ENCODE results near the gene ATP4B.
"Not testable (repeated sequence)": the region's sequence is repeated elsewhere in the genome, so short reads cannot be mapped to it uniquely, and the experiment has no call there.

ATP4B gene

DNA sequence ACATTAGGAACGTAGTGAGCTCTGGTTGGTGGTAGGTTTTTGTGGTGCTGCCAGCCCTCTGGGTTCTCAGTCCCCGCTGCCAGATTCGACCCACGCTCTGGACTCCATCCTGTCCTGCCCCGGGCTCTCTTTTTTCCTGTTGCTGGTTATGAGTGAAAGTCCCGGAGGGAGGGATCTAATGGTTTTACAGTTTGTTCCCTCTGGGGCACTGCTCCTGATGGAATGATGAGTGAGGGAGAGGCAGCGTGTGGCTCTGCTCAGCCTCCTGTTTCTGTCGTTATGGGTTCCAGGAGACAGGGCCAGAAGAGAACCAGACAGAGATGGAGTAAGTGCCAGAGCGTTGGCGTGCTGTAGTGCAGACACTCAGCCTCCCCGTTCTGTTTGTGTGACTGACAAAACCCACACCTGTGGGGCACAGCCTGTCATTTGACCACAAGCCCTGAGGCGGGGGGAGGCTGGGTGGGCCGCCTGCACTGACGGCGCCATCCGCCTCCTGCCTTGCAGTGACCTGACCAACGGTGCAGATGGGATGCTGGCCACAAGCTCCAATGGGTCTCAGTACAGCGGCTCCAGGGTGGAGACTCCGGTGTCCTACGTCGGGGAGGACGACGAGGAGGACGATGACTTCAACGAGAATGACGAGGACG lies 18.3 kb downstream of the ATP4B start:
- DNase-seq (ENCODE audit: low read depth): no peak

DNA sequence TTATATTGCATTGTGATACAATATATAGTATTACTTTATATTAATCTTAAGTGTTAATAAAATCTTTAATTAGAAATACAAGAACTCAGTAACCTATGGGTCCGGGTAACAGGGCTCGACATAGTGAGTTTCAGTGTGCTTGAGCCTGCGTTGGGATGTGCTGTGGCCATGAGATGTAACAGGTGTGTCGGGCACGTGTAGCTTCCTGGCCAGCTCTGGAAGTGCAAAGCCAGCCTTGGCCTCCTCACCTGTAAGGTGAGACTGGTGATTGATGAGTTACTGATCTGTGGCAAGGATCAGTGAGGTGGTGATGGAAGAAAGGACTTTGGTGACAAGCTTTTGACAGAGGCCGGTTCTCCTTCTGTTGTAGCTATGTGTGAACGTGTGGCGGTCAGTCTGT lies 19.2 kb downstream of the ATP4B start:
- no peak for DNase-seq (ENCODE audit: low read depth)

DNA sequence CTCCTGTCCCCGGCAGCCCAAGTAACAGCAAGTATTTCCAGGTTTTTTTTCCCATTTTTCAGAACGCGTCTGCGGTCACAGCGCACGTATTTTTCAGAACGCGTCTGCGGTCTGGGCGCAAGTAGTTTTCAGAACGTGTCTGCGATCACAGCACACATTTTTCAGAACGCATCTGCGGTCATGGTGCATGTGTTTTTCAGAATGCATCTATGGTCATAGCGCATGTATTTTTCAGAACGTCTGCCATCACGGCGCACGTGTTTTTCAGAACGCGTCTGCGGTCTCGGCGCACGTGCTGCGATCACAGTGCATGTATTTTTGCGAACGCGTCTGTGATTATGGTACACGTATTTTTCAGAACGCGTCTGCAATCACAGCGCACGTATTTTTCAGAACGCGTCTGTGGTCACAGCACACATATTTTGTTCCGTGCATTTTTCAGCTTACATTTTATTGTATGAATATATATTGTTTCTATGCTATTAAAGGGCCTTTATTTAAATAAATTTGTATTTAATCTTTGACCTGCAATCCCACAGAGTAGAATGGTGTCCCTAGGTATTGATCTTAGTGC lies 19.7 kb downstream of the ATP4B start:
- DNase-seq (ENCODE audit: low read depth): no peak

DNA sequence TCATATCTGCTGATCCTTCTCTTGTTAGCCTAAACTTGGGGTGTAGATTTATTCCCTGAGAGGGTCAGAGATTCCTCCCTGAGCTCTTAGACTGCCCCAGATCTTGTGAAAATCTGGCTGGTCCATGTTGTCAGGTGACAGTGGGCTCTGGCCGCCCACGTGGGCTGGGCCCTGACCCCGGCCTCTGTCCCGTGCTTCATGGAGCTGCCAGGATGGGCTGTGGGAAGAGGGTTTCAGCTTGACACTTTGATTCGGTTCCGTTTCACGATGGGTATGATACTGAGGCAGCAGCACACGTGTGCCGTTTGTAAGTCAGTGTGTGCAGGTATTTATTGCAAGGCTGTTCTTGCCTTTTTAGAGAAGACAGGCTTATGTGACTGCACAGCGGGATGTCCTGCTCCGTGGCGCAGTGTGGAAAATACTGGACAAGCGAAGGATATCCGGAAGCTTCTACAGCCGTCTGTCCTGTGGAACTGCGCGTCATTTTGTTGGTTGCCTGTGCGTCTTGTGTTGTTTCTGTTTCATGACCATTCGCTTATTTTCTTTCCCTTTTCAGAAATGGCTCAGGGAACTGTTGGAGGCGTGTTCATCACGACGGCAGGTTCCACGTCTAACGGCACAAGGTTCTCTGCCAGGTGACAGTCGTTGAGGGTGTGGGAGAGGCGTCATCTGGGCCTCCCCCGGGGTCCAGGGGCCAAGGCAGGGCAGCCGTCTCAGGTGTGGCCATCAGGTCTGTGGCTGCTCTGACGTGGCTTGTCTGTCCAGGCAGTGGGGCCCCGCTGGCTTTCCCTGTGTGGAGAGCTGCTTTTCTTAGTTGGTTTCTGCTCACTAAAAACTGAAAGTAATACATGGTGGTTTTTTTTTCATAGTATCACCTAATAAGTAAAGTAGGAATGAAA lies 20.5 kb downstream of the ATP4B start:
- no peak for DNase-seq (ENCODE audit: low read depth)

DNA sequence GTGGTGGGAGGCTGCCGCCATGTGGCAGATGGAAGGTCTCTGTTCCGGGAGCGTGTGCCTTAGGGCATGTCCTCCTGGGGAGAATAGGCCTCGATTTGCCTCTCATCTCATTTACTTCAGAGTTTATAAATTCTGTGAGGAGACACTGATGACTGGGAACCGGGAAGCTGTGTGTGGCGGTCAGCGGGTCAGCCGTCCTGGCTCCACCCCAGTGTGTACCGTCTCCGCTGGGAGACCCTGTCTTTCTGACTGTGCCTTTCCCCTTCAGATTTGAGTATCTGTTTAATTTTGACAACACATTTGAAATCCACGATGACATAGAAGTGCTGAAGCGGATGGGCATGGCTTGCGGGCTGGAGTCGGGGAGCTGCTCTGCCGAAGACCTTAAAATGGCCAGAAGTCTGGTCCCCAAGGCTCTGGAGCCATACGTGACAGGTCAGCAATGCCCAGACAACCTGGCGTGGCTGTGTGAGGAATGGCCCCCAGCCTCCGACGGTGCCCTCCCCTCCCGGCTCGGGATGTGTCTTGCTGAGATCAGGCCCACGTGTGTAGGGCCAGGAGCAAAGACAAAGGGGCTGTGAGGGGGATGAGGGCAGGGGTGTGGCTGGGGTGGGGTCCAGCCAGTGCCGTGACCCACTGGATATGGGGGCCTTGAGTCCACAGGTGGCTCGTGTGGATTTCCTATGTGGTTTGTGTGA lies 21.6 kb downstream of the ATP4B start:
- no peak for DNase-seq (ENCODE audit: low read depth)

DNA sequence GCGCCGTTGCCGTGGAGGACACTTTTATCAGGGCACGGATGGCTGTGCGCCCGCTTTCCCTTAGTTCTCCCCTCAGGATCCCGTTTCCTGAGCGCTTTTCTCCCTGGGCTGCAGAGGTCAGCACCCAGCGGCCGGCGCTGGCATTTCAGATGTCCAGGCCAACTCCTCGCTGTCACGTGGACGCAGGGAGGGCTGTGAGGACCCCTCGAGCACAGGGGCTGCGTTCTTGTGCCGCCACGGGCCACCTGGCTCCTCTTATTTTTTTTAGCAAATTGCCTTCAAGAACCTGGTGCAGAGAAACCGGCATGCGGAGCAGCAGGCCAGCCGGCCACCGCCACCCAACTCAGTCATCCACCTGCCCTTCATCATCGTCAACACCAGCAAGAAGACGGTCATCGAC lies 22.3 kb downstream of the ATP4B start:
- no peak for DNase-seq (ENCODE audit: low read depth)

DNA sequence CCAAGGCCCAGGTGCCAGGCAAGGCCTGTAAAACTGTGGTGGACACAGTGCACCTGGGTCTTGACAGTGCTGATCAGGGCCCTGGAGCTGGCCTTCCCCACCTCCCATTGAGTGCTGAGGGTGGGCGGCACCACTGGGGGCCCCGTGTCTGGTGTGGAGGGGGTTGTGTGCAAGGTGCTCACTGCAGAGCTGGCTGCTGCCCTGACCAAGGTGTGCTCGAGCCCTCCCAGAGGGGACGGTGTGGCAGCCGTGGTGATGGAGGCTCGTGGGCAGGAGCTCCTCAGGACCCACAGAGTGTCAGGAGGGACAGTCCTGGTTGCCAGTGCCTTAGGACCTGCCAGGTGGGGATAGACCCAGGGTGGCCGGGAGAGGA lies 23.0 kb downstream of the ATP4B start:
- DNase-seq (ENCODE audit: low read depth): no peak

DNA sequence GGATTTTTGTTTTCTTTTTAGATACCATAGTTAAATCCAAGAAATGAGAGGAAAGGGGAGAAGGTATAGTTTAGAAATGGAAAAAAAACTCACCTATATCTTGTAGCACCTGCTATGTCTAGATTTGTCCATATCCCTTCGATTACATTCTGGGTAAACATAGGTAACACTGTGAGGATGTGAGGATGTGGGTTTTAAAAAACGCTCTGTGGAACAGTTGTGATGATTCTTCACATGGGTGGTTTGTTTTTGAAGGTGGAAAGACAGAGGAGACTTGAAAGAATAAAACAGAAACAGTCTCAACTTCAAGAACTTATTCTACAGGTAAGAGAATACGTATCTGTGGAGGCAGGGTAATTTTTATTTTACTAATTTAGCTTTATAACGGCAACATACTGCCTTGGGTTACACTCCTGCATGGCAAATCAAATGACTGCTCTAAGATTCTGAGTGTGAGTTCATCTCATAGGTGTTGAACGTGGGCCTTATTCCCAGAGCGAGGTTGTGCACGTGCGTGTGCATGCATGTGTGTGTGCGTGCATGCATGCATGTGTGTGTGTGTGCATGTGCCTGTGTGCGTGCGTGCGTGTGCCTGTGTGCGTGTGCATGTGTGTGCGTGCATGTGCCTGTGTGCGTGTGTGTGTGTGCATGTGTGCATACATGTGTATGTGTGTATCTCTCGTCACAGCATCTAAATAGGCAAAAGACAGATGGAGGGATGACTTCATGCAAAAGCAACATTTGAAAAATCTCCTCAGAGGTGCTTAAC lies 23.5 kb downstream of the ATP4B start:
- no peak for DNase-seq (ENCODE audit: low read depth)

DNA sequence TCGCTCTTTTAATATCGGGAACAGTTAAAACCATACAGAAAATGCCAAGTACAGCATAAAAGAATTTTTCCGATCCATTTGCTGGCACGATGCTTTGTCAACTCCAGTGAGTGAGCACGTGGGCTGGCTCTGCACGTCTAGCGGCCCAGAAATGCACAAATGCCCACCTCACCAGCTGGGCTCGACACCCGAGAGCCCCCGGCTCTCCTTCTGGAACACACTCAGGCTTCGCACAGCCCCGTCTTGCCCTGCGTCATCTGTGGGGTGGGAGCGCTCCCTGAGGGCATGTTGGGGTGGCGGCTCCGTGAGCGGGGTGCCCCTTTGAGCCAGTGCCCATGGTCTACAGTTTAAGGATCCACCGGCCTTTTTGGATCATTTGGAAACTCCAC lies 24.5 kb downstream of the ATP4B start:
- no peak for DNase-seq (ENCODE audit: low read depth)

DNA sequence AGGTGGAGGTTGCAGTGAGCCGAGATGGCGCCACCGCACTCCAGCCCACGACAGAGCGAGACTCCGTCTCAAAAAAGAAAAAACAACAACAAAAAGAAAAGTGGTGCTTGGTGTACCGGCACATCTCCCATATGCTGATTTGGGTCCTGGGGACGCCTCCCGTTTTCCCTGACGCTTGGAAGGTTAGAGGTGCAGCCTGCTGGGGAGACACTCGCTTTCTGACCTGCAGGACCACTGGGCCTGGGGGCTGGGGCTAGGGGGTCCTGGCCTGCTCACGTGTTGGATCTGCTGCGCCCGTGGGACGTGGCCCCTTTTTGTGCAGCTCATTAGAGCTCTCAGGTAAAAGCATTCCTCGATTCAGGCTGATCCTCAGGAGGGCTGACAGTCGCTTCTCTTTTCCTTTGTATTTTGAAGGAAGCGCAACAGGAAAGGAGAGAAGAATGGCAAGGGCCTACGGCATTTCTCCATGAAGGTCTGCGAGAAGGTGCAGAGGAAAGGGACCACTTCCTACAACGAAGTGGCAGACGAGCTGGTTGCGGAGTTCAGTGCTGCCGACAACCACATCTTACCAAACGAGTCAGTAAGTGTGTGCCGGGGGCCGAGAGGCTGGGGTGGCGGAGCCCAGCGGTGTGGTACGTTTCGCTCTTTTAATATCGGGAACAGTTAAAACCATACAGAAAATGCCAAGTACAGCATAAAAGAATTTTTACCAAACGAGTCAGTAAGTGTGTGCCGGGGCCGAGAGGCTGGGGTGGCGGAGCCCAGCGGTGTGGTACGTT lies 25.1 kb downstream of the ATP4B start:
- DNase-seq (ENCODE audit: low read depth): no peak

DNA sequence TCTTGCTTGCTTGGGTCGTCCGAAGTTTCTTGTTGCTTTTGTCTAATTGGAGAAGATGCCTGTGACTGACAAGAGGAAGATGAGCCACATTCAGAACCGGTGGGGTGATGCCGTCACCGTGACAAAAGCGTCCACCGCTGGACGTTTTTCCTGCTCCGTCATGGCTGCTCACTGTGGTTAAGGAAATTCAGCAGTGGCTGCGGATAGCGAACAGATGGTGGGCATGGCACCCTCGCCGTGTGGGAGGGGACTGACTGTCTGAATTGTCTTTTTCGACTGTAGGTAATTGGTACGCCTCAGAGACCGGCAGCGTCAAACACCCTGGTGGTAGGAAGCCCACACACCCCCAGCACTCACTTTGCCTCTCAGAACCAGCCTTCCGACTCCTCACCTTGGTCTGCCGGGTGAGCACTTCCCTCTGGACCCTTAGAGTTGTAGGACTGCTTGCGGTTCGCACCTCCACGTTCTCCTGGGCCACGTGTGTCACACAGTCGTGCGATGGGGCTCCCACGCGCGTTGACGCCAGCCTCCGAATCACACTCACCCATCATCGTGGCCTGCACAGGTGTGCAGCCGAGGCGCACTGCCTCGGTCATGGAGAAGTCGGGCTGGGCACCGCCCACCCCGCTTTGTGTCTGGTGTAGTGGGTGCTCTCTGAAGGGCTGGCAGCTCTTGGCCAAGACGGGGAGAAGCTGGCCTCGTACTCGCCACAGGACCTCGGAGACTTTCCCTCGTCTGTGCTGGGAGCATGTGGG lies 26.5 kb downstream of the ATP4B start:
- no peak for DNase-seq (ENCODE audit: low read depth)

DNA sequence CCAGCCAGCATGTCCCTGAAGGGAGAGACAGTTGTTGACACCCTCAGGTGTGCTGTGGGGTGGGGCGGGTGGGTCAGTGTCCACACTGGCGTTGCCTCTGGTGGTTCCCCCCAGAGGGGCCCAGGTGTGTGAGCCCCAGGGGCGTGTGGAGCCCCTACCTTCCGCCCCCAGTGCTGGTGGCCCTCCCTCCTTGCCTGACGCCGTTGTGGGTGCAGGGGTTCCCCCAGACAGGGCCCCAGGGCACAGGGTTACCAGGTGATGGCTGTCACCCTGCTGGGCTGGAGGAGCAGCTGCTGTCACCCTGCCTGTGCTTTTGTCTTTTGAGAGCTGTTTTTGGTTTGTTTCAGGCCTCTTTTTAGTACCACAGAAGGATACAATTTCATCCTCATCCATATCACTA lies 27.2 kb downstream of the ATP4B start:
- DNase-seq (ENCODE audit: low read depth): no peak

DNA sequence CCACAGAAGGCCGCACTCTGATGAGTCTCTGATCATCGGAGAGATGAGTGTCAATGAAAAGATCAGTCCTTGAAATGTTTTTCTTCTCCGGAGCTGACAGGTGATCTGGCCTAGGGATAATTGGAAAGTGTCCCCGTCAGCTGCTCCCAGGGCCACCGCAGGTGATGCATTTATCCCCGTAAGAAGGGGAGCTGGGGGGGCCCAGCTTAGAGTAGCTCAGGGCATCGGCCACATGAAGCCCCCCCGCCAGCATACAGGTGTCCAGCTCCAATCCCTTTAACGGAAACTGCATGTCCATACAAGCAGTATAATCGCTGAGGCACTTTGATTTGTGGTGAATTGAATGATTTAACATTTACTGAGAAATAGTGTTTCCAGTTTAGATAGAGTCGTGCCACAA lies 27.7 kb downstream of the ATP4B start:
- DNase-seq (ENCODE audit: low read depth): no peak

DNA sequence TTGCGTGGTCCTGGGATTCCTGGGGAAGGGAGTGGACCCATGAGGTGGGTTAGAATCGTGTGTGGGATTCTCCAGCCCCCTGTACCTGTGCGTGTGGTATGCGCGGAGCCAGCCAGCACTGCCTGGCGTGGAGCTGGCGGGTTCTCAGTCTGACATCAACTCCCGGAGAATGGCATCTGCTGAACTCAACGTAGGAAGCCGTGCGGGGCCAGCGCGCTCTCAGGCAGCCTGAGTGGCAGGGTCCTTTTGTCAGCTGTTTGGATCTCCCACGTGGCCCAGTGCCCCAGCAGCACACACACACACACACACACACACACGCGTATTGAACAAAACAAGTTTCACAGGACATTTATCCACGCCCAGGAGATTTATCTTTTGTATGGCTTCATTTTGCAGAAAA lies 28.1 kb downstream of the ATP4B start:
- DNase-seq (ENCODE audit: low read depth): no peak

DNA sequence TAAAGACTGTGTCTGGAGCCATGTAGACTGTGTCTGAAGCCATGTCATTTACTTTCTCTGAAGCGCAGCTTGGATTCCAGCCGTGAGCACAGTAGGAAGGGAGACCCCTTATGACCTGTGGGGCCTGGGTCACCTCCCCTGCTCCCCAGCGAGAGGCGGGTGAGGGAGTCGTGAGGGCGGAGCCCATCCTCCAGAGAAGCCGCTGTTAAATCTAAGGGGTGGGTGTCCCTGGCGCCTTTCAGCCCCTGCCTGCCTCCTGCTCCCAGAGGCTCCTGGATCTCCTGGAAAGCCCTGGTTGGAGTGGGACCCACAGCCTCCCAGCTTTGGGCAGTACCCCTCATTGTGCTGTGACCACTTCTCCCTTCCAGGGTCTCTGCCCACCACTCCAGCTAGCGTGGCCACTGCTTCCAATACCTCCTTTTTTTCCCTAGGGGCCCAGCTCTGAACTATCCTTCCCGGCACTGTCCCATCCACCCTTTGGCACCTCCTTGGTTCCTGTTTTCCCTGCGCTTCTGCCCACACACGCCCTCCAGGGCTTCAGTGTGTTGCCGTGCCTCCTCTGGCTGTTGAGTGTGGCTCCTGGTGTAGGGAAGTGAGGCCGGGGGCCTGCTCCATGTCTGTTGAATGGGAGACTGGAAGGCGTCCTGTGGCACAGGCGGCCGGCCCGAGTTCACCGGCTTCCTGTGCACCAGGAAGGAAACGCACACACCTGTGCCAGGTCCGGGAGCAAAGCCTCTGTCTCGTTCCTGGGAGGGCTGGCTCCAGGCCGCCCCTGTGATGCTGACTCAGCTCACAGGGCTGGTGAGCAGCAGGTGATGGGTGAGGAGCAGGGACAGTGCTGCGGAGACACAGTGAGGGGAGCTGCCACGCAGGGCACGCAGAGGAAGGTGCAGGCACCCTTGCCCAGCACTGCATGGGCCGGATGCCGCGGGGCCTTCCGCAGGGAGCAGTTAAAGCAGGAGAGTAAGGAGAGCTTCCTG lies 29.4 kb downstream of the ATP4B start:
- DNase-seq (ENCODE audit: low read depth): no peak

DNA sequence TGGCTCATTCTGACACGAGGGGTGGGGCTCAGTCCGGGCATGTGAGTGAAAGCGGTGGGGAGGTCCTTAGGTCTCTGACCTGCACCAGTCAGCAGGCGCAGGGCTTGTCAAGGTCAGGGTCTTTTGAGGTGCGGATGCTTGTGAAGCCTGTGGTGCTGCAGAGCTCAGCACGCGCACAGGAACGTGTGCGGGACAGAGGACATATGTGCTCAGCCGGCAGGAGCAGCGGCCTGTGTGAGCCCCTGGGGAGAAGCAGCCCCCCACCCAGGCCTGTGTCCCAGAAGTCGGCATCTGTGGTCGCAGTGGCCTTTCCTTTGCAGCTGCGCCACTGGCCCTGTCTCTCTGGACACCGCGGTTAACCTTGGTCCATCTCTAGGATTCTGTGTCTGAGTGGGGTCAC lies 30.9 kb downstream of the ATP4B start:
- DNase-seq (ENCODE audit: low read depth): no peak

DNA sequence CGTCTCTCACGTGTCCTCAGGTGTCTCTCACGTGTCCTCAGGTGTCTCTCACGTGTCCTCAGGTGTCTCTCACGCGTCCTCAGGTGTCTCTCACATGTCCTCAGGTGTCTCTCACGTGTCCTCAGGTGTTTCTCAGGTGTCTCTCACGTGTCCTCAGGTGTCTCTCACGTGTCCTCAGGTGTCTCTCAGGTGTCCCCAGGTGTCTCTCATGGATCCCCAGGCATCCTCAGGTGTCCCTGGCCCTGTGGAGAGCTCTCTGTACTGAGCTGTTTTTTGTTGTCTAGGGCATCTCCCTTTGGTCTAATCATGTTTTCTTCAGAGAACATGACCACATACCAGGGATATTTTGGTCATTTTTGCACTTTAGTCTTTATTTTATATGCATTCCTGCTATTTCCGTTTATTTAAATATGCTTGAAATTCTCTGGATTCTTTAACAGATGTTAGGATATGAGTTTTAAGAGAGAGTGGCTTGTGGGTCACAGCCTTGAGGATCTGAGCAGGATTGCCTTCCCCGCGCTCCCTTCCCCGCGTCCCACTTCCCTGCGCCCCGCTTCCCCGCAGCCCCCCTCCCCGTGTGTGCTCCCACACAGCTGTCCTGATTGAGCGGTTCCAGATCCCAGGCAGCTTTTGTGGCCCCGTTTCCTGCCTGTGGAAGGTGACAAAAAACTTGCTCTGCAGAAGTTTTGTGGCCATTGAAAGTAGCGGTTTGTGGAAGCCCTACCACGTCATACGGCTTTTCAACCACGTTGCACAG lies 31.9 kb downstream of the ATP4B start:
- no peak for DNase-seq (ENCODE audit: low read depth)

DNA sequence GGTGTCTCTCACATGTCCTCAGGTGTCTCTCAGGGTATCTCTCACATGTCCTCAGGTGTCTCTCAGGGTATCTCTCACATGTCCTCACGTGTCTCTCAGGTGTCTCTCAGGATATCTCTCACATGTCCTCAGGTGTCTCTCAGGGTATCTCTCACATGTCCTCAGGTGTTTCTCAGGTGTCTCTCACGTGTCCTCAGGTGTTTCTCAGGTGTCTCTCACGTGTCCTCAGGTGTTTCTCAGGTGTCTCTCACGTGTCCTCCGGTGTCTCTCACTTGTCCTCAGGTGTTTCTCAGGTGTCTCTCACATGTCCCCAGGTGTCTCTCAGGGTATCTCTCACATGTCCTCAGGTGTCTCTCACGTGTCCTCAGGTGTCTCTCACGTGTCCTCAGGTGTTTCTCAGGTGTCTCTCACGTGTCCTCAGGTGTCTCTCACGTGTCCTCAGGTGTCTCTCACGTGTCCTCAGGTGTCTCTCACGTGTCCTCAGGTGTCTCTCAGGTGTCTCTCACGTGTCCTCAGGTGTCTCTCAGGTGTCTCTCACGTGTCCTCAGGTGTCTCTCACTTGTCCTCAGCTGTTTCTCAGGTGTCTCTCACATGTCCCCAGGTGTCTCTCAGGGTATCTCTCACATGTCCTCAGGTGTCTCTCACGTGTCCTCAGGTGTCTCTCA lies 33.2 kb downstream of the ATP4B start:
- not testable (repeated sequence) for DNase-seq (ENCODE audit: low read depth)
